ENCODE measurements around the gene SORCS2. TPM values are rescaled to one million over a fixed set of nuclear protein-coding genes. Genes with fewer than 3 reads are reported as not detected.

Gene SORCS2
- polyA plus RNA-seq, 1 donor (not counting 4 experiments of a cell fraction or from before 2014, with no cell fraction given): 0.09 TPM

DNA sequence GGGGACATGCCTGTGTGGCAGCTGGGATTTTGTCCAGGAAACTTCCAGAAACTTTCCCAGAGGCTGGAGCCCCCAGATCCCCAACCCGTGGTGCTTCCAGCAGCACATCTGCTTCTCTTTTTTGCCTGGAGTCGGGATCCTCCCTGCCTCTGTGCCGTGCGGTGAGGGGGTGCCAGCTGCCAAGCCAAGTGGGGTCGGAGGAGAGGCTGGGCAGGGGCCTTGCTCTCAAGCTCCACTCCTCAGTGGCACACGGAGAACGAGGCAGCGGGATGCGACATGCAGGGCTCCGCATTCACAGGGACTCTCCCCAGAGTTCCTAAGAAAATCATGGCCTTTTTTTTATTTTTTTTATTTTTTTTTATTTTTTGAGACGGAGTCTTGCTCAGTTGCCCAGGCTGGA, 121.7 kb downstream of the SORCS2 start:
- H4K20me1 ChIP-seq (ENCODE audit: control insufficient read depth, extremely low read depth, insufficient read depth, low read length): no peaks in the 10 kb centered on the region
- H3K9me1 ChIP-seq (ENCODE audit: control insufficient read depth, extremely low read depth, insufficient read depth, low read length): no peaks in the 10 kb centered on the region
- no peaks in the 10 kb centered on the region for H3K79me2 ChIP-seq (ENCODE audit: control insufficient read depth, insufficient read depth, low read length)
- H3K9ac ChIP-seq (ENCODE audit: control insufficient read depth, extremely low read depth, insufficient read depth, low read length): no peak overlapping the region
- no peak for FAIRE-seq
- no peak overlapping the region for H2AFZ ChIP-seq (ENCODE audit: control insufficient read depth, low read length)
- H3K36me3 ChIP-seq (ENCODE audit: control insufficient read depth in 2 of 2, extremely low read depth in 1 of 2, insufficient read depth in 2 of 2, low read length in 2 of 2): no peaks in the 10 kb centered on the region
- no peak overlapping the region for H3K4me2 ChIP-seq (ENCODE audit: control insufficient read depth, extremely low read depth, insufficient read depth, low read depth, low read length)
- H3K4me1 ChIP-seq (ENCODE audit: control insufficient read depth, extremely low read depth, insufficient read depth, low read length): no peaks in the 10 kb centered on the region
- H3K9me3 ChIP-seq (ENCODE audit: control insufficient read depth, low read depth, low read length): no peaks in the 10 kb centered on the region
- DNase-seq (ENCODE audit: low read depth, low spot score): no peak
- H3K4me3 ChIP-seq (ENCODE audit: control insufficient read depth in 2 of 3, extremely low read depth in 1 of 3, insufficient read depth in 2 of 3, low read depth in 1 of 3, low read length in 3 of 3): no peak overlapping the region
- H3K27me3 ChIP-seq (ENCODE audit: control insufficient read depth, extremely low read depth, insufficient read depth, low read length): peaks cover 12% of the 10 kb centered on the region
- dilution Hi-C loops (cut with MboI; ENCODE audit: extremely low pct_ligation_motif_present, low sequenced_read_pairs): no loop called here
- H3K27ac ChIP-seq (ENCODE audit: control insufficient read depth, insufficient read depth, low read length): no peak overlapping the region
- no peak for TF ChIP-seq EZH2 (IDR thresholded peaks at IDR 0.05; ENCODE audit: low read length)
- TF ChIP-seq, protein P1, sequence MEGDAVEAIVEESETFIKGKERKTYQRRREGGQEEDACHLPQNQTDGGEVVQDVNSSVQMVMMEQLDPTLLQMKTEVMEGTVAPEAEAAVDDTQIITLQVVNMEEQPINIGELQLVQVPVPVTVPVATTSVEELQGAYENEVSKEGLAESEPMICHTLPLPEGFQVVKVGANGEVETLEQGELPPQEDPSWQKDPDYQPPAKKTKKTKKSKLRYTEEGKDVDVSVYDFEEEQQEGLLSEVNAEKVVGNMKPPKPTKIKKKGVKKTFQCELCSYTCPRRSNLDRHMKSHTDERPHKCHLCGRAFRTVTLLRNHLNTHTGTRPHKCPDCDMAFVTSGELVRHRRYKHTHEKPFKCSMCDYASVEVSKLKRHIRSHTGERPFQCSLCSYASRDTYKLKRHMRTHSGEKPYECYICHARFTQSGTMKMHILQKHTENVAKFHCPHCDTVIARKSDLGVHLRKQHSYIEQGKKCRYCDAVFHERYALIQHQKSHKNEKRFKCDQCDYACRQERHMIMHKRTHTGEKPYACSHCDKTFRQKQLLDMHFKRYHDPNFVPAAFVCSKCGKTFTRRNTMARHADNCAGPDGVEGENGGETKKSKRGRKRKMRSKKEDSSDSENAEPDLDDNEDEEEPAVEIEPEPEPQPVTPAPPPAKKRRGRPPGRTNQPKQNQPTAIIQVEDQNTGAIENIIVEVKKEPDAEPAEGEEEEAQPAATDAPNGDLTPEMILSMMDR (optimal IDR thresholded peaks at IDR 0.05 in 1 of 3, IDR thresholded peaks at IDR 0.05 in 1 of 3, conservative IDR thresholded peaks at IDR 0.05 in 1 of 3; ENCODE audit: extremely low read depth in 1 of 3, insufficient read depth in 2 of 3, low read length in 3 of 3): no peak

DNA sequence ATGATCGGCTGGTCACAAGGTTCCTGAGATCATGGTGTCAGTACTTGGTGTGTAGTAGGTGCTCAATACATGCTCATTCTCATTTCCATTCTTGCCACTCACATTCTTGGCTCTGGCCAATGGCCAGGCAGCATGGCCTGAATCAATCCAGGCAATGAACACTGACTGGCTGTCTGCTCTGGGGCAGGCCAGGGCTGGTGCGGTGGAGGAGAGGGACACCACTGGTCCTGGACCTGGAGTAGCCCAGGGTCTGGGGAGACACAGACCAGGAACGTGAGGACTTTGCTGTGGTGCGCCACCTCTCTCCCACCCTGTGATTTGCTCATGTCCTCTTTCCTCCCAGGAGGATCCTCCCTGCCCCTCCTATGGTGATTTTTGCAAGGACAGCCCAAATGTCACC, 122.9 kb downstream of the SORCS2 start:
- H3K36me3 ChIP-seq (ENCODE audit: control insufficient read depth in 2 of 2, extremely low read depth in 1 of 2, insufficient read depth in 2 of 2, low read length in 2 of 2): no peaks in the 10 kb centered on the region
- no peaks in the 10 kb centered on the region for H4K20me1 ChIP-seq (ENCODE audit: control insufficient read depth, extremely low read depth, insufficient read depth, low read length)
- H3K79me2 ChIP-seq (ENCODE audit: control insufficient read depth, insufficient read depth, low read length): no peaks in the 10 kb centered on the region
- no peaks in the 10 kb centered on the region for H3K27me3 ChIP-seq (ENCODE audit: control insufficient read depth, extremely low read depth, insufficient read depth, low read length)
- no peak for FAIRE-seq
- H3K27ac ChIP-seq (ENCODE audit: control insufficient read depth, insufficient read depth, low read length): no peak overlapping the region
- H3K4me2 ChIP-seq (ENCODE audit: control insufficient read depth, extremely low read depth, insufficient read depth, low read depth, low read length): no peak overlapping the region
- H3K4me3 ChIP-seq (ENCODE audit: control insufficient read depth in 2 of 3, extremely low read depth in 1 of 3, insufficient read depth in 2 of 3, low read depth in 1 of 3, low read length in 3 of 3): no peak overlapping the region
- H2AFZ ChIP-seq (ENCODE audit: control insufficient read depth, low read length): no peak overlapping the region
- dilution Hi-C loops (cut with MboI; ENCODE audit: extremely low pct_ligation_motif_present, low sequenced_read_pairs): no loop called here
- TF ChIP-seq EZH2 (IDR thresholded peaks at IDR 0.05; ENCODE audit: low read length): no peak
- TF ChIP-seq, protein P1 (optimal IDR thresholded peaks at IDR 0.05 in 1 of 3, IDR thresholded peaks at IDR 0.05 in 1 of 3, conservative IDR thresholded peaks at IDR 0.05 in 1 of 3; ENCODE audit: extremely low read depth in 1 of 3, insufficient read depth in 2 of 3, low read length in 3 of 3): no peak
- H3K9me3 ChIP-seq (ENCODE audit: control insufficient read depth, low read depth, low read length): no peaks in the 10 kb centered on the region
- H3K9me1 ChIP-seq (ENCODE audit: control insufficient read depth, extremely low read depth, insufficient read depth, low read length): no peaks in the 10 kb centered on the region
- no peaks in the 10 kb centered on the region for H3K4me1 ChIP-seq (ENCODE audit: control insufficient read depth, extremely low read depth, insufficient read depth, low read length)
- no peak for DNase-seq (ENCODE audit: low read depth, low spot score)
- H3K9ac ChIP-seq (ENCODE audit: control insufficient read depth, extremely low read depth, insufficient read depth, low read length): no peak overlapping the region

All from keratinocyte (primary cell).